PFSK-1 (cell line): ENCODE results near the gene TADA1.

Experiments used
- FOXP2 ChIP-seq: optimal IDR thresholded peaks from 2 replicates; pipeline ENCODE3; 2011; ENCODE audit warnings: borderline replicate concordance, control low read depth, inconsistent platforms; ENCODE audit not compliant: insufficient read depth; ENCODE audit errors: extremely low read length, extremely low read depth
- POLR2AphosphoS5 ChIP-seq: IDR thresholded peaks from 2 replicates; pipeline ENCODE4 v1.6.1; 2012; ENCODE audit warnings: low read depth, mild to moderate bottlenecking, control low read depth, low read length, moderate library complexity
- REST ChIP-seq, 2 experiments: IDR thresholded peaks; 2 replicates each; pipeline versions ENCODE4 v1.6.1 to v1.8.0; 2011 to 2012; ENCODE audit warnings: low read depth in 2 of 2, low read length in 2 of 2, control low read depth in 1 of 2, inconsistent platforms in 1 of 2, mild to moderate bottlenecking in 1 of 2, moderate library complexity in 1 of 2; ENCODE audit not compliant: insufficient read depth in 1 of 2
- SIN3A ChIP-seq: IDR thresholded peaks from 2 replicates; pipeline ENCODE4 v1.6.1; 2012; ENCODE audit warnings: mild to moderate bottlenecking, low read length, moderate library complexity, borderline replicate concordance; ENCODE audit not compliant: insufficient read depth
- TAF1 ChIP-seq: IDR thresholded peaks from 2 replicates; pipeline ENCODE4 v1.6.1; 2012; ENCODE audit warnings: low read length, control low read depth, borderline replicate concordance; ENCODE audit not compliant: insufficient read depth

- no peak for TF ChIP-seq TAF1
- TF ChIP-seq FOXP2: no peak
- no peak for TF ChIP-seq POLR2AphosphoS5
- no peak for TF ChIP-seq REST (IDR thresholded peaks at IDR 0.05; ENCODE audit: insufficient read depth in 1 of 2, low read depth in 2 of 2, low read length in 2 of 2)
- no peak for TF ChIP-seq SIN3A
Measured at GRCh38 chr1:166905136-166905535, 29.1 kb upstream of the TADA1 start.
